Brain microvascular endothelial cell (primary cell): ENCODE results near the gene HAS3.
"Not testable (repeated sequence)": the region's sequence is repeated elsewhere in the genome, so short reads cannot be mapped to it uniquely, and the experiment has no call there.

Experiments used
- DNase-seq: peaks from one replicate; pipeline ENCODE4 v3.0.0-alpha.2; 2020
- H3K27ac ChIP-seq: fragments of 250-450 bp; sonication (Bioruptor Pico); 2 replicates; pipeline ENCODE4 v1.5.1; 2020; ENCODE audit warnings: mild to moderate bottlenecking, moderate library complexity
- H3K27me3 ChIP-seq: fragments of 250-450 bp; sonication (Bioruptor Pico); replicated peaks from 2 replicates; pipeline ENCODE4 v1.5.1; 2020; ENCODE audit warnings: mild to moderate bottlenecking
- H3K36me3 ChIP-seq: fragments of 250-450 bp; sonication (Bioruptor Pico); replicated peaks from 2 replicates; pipeline ENCODE4 v1.5.1; 2020; ENCODE audit warnings: mild to moderate bottlenecking
- H3K4me3 ChIP-seq: 2 replicates; pipeline ENCODE4 v1.5.1; 2011; ENCODE audit warnings: low read depth, mild to moderate bottlenecking, control low read depth, low read length, moderate library complexity
- CTCF ChIP-seq: IDR thresholded peaks from 2 replicates; pipeline ENCODE4 v1.5.1; 2011; ENCODE audit warnings: low read depth, mild to moderate bottlenecking, moderate library complexity, low read length, control low read depth, inconsistent platforms; ENCODE audit errors: missing control alignments
- in situ Hi-C: cut with HindIII; loops from 2 replicates; pipeline ENCODE4 v1.10.0; 2017; ENCODE audit warnings: low sequenced_read_pairs, low pct_ligation_motif_present

The HAS3 gene

GRCh38 chr16:69105501-69106361 is at the start of gene HAS3:
TSS of gene HAS3 (plus strand) at chr16:69105653. CDS start at chr16:69109396, 3,743 bp downstream.
- no peak within 1 kb of the TSS for H3K27ac ChIP-seq
- DNase-seq: peak; percentile 44
- peak; percentile 59 for TF ChIP-seq CTCF

GRCh38 chr16:69055980-69056379 is 49.5 kb upstream of the HAS3 start:
- no peak for DNase-seq
- no peaks in the 10 kb centered on the region for H3K27me3 ChIP-seq
- H3K27ac ChIP-seq: no peak overlapping the region
- no peaks in the 10 kb centered on the region for H3K36me3 ChIP-seq
- H3K4me3 ChIP-seq: no peak overlapping the region
- TF ChIP-seq CTCF: no peak
- in situ Hi-C loops: no loop called here

More at GRCh38 chr16:69105501-69106361, at the start of gene HAS3:
- Histone ChIP-seq H3K36me3 (no peaks in the 10 kb centered on the region), H3K4me3 (peak within 1 kb of the TSS; percentile 55), H3K27me3 (no peaks in the 10 kb centered on the region)
- in situ Hi-C loops: loop anchor here (25.0 kb wide), 2 partner anchors 93 to 193 kb away; no protein-coding TSS in a partner anchor

GRCh38 chr16:69056421-69056820 is 49.0 kb upstream of the HAS3 start:
- no peak overlapping the region for H3K4me3 ChIP-seq
- TF ChIP-seq CTCF: no peak
- no peaks in the 10 kb centered on the region for H3K27me3 ChIP-seq
- in situ Hi-C loops: no loop called here
- no peak for DNase-seq
- H3K36me3 ChIP-seq: no peaks in the 10 kb centered on the region
- H3K27ac ChIP-seq: no peak overlapping the region

GRCh38 chr16:69057400-69058378 is 47.8 kb upstream of the HAS3 start:
- Histone ChIP-seq H3K4me3 (no peak overlapping the region), H3K36me3 (no peaks in the 10 kb centered on the region), H3K27me3 (no peaks in the 10 kb centered on the region), H3K27ac (peak overlapping the region; percentile 47)
- no peak for TF ChIP-seq CTCF
- in situ Hi-C loops: no loop called here
- peak; percentile 87 for DNase-seq

- DNase-seq, H3K27ac ChIP-seq, H3K36me3 ChIP-seq, H3K27me3 ChIP-seq, H3K4me3 ChIP-seq, in situ Hi-C loops: not testable (repeated sequence)
Observed at GRCh38 chr16:69063491-69063890, 42.0 kb upstream of the HAS3 start.
